ENCODE results near the gene PSME1.

Gene PSME1

GRCh38 chr14:24160499-24160849, 24.5 kb downstream of the PSME1 start:
- peak overlapping the region; percentile 64 for H3K27ac ChIP-seq
- TF ChIP-seq, protein P1, sequence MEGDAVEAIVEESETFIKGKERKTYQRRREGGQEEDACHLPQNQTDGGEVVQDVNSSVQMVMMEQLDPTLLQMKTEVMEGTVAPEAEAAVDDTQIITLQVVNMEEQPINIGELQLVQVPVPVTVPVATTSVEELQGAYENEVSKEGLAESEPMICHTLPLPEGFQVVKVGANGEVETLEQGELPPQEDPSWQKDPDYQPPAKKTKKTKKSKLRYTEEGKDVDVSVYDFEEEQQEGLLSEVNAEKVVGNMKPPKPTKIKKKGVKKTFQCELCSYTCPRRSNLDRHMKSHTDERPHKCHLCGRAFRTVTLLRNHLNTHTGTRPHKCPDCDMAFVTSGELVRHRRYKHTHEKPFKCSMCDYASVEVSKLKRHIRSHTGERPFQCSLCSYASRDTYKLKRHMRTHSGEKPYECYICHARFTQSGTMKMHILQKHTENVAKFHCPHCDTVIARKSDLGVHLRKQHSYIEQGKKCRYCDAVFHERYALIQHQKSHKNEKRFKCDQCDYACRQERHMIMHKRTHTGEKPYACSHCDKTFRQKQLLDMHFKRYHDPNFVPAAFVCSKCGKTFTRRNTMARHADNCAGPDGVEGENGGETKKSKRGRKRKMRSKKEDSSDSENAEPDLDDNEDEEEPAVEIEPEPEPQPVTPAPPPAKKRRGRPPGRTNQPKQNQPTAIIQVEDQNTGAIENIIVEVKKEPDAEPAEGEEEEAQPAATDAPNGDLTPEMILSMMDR (IDR thresholded peaks at IDR 0.05): no peak
- TF ChIP-seq ZFX (IDR thresholded peaks at IDR 0.05; ENCODE audit: borderline replicate concordance): no peak

- TF ChIP-seq, protein P1 (IDR thresholded peaks at IDR 0.05): peak; percentile 96
- no peak for TF ChIP-seq ZFX (IDR thresholded peaks at IDR 0.05; ENCODE audit: borderline replicate concordance)
- H3K27ac ChIP-seq: peak within 1 kb of the TSS; percentile 64
These were observed 25.1 kb downstream of the PSME1 start, which contains the start of gene IRF9 for GRCh38 chr14:24160850-24161804. IRF9 (plus strand) TSS chr14:24161265; CDS start chr14:24162145, 880 bp downstream.

GRCh38 chr14:24162093-24162492, 26.1 kb downstream of the PSME1 start:
- TF ChIP-seq ZFX (IDR thresholded peaks at IDR 0.05; ENCODE audit: borderline replicate concordance): no peak
- TF ChIP-seq, protein P1 (IDR thresholded peaks at IDR 0.05): no peak
- H3K27ac ChIP-seq: peak overlapping the region; percentile 64

- H3K27ac ChIP-seq: no peak overlapping the region
- no peak for TF ChIP-seq ZFX (IDR thresholded peaks at IDR 0.05; ENCODE audit: borderline replicate concordance)
- TF ChIP-seq, protein P1 (IDR thresholded peaks at IDR 0.05): no peak
These were observed 28.6 kb downstream of the PSME1 start for GRCh38 chr14:24164518-24164991.

GRCh38 chr14:24165785-24166184, 29.8 kb downstream of the PSME1 start:
- no peak for TF ChIP-seq ZFX (IDR thresholded peaks at IDR 0.05; ENCODE audit: borderline replicate concordance)
- TF ChIP-seq, protein P1 (IDR thresholded peaks at IDR 0.05): no peak
- no peak overlapping the region for H3K27ac ChIP-seq

DNA sequence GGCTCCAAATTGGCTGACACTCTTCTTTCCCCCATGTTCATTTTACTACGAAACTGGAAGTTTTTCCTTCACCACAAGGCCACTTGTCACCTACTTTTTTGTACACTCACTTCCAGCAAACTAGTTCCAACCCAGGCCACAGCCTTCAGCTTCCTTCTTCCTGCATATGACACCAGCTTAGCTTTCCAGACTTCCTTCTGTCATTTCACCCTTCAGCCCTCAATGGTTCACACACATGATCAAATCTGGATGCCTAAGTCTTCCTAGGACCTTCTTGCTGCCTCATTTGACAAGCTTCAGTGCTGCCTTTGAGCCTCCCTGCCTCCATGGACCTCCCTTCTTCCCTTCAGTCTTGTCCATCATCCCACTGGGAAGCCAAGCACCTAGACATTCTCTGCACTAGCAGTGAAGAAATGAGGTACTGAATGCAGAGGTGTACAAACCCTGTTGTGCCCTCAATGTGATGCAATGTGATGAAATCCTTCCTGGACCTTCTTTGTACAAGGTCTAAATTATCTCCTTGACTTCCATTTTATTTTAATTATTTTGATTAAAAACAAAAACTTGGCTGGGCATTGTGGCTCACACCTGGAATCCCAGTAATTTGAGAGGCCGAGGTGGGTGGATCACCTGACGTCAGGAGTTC, 31.6 kb downstream of the PSME1 start:
- TF ChIP-seq, protein P1 (IDR thresholded peaks at IDR 0.05): no peak
- no peak for TF ChIP-seq ZFX (IDR thresholded peaks at IDR 0.05; ENCODE audit: borderline replicate concordance)
- no peak overlapping the region for H3K27ac ChIP-seq
